ENCODE results near the gene DLGAP4. TPM values are rescaled to one million over a fixed set of nuclear protein-coding genes. Genes with fewer than 3 reads are reported as not detected.

DLGAP4 gene
- total and polyA plus RNA-seq, 10 of the 15 experiments (the other 5 are each of a cell fraction or from before 2014, with no cell fraction given) = 0.42 to 43.3 (median 19.0) TPM

- ATAC-seq (no peak), DNase-seq (ENCODE audit: low read depth, low spot score) (no peak), FAIRE-seq (no peak)
- SMC1A ChIA-PET (ENCODE audit: uncharacterized antibody, unreplicated experiment) = interaction anchor here (0.5 to 1.2 kb wide), 2 partner anchors 9 to 542 kb away, joined by 3 read pairs; no protein-coding TSS in a partner anchor
- in situ Hi-C loops (cut with MboI) = no loop called here
- CTCF ChIA-PET = no interaction called here
- POLR2A ChIA-PET = interaction anchor here (0.6 kb wide), 1 partner anchor 24 kb away, joined by 3 read pairs; no protein-coding TSS in a partner anchor
- Histone ChIP-seq H3K27ac (ENCODE audit: control insufficient read depth, insufficient read depth) (no peak overlapping the region), H3K4me1 (ENCODE audit: control insufficient read depth, insufficient read depth, low read length) (no peaks in the 10 kb centered on the region), H3K9me3 (replicated peaks; ENCODE audit: control insufficient read depth, insufficient read depth, low read length) (no peaks in the 10 kb centered on the region), H3K27me3 (replicated peaks in 1 of 2; ENCODE audit: control insufficient read depth in 2 of 2, insufficient read depth in 2 of 2, low read length in 1 of 2) (no peaks in the 10 kb centered on the region), H3K4me3 (no peak overlapping the region), H3K36me3 (ENCODE audit: control insufficient read depth in 2 of 2, insufficient read depth in 2 of 2, low read length in 1 of 2) (no peaks in the 10 kb centered on the region), H3K9ac (ENCODE audit: control insufficient read depth, insufficient read depth, low read length) (no peak overlapping the region), H4K20me1 (ENCODE audit: control insufficient read depth, insufficient read depth) (no peaks in the 10 kb centered on the region), H3K4me2 (ENCODE audit: control insufficient read depth, insufficient read depth) (no peak overlapping the region), H3K79me2 (ENCODE audit: control insufficient read depth, insufficient read depth, low read length) (no peaks in the 10 kb centered on the region), H2AFZ (ENCODE audit: control insufficient read depth, low read depth, low read length) (no peak overlapping the region)
- TF ChIP-seq RAD51 (IDR thresholded peaks at IDR 0.05) (no peak), ZNF217 (IDR thresholded peaks at IDR 0.05) (no peak), NRF1 (conservative IDR thresholded peaks at IDR 0.05; ENCODE audit: low read depth, low read length) (no peak), MTA3 (IDR thresholded peaks at IDR 0.05; ENCODE audit: borderline replicate concordance, low read length) (no peak), RCOR1 (conservative IDR thresholded peaks at IDR 0.05; ENCODE audit: low read depth, low read length) (no peak), CBX3 (IDR thresholded peaks at IDR 0.05; ENCODE audit: borderline replicate concordance, low read depth) (no peak), ZNF274 (IDR thresholded peaks at IDR 0.05; ENCODE audit: insufficient read depth, insufficient read length) (no peak), NFXL1 (IDR thresholded peaks at IDR 0.05; ENCODE audit: borderline replicate concordance) (no peak), FOS (IDR thresholded peaks at IDR 0.05; ENCODE audit: borderline replicate concordance, extremely low read depth, insufficient read length) (no peak), CHD1 (IDR thresholded peaks at IDR 0.05; ENCODE audit: low read depth, low read length) (no peak), YBX1 (IDR thresholded peaks at IDR 0.05) (no peak), JUND (IDR thresholded peaks at IDR 0.05; ENCODE audit: low read depth, low read length) (no peak), ZNF207 (IDR thresholded peaks at IDR 0.05; ENCODE audit: borderline replicate concordance) (no peak)
- TF ChIP-seq, protein P1, sequence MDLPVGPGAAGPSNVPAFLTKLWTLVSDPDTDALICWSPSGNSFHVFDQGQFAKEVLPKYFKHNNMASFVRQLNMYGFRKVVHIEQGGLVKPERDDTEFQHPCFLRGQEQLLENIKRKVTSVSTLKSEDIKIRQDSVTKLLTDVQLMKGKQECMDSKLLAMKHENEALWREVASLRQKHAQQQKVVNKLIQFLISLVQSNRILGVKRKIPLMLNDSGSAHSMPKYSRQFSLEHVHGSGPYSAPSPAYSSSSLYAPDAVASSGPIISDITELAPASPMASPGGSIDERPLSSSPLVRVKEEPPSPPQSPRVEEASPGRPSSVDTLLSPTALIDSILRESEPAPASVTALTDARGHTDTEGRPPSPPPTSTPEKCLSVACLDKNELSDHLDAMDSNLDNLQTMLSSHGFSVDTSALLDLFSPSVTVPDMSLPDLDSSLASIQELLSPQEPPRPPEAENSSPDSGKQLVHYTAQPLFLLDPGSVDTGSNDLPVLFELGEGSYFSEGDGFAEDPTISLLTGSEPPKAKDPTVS (IDR thresholded peaks at IDR 0.05; ENCODE audit: low read depth, low read length) = no peak
- TF ChIP-seq, protein P2, sequence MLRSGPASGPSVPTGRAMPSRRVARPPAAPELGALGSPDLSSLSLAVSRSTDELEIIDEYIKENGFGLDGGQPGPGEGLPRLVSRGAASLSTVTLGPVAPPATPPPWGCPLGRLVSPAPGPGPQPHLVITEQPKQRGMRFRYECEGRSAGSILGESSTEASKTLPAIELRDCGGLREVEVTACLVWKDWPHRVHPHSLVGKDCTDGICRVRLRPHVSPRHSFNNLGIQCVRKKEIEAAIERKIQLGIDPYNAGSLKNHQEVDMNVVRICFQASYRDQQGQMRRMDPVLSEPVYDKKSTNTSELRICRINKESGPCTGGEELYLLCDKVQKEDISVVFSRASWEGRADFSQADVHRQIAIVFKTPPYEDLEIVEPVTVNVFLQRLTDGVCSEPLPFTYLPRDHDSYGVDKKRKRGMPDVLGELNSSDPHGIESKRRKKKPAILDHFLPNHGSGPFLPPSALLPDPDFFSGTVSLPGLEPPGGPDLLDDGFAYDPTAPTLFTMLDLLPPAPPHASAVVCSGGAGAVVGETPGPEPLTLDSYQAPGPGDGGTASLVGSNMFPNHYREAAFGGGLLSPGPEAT (IDR thresholded peaks at IDR 0.05; ENCODE audit: low read depth) = no peak
- intact Hi-C loops (cut with micrococcal nuclease; ENCODE audit: unreplicated experiment) = no loop called here
- RAD21 ChIA-PET (ENCODE audit: unreplicated experiment) = interaction anchor here (0.8 kb wide), 1 partner anchor 9 kb away, joined by 3 read pairs; no protein-coding TSS in a partner anchor
- BruUV-seq (replicated peaks) = no TSS peak
- WGBS (ENCODE audit: insufficient coverage, insufficient replicate concordance, low lambda C conversion rate, missing lambda C conversion rate) = 42% methylated on average over 10 of the region's 10 CpGs
Observed at GRCh38 chr20:36408219-36408618, 102.1 kb downstream of the DLGAP4 start.

Data from GM12878 (cell line).